Testis (tissue), 3 donors: ENCODE data around the gene PIP4K2A. TPM values are rescaled to one million over a fixed set of nuclear protein-coding genes. Genes with fewer than 3 reads are reported as not detected.

Source experiments
- DNase-seq: peaks from one replicate; pipeline ENCODE4 v3.0.0-alpha.2; 2019
- H3K27ac ChIP-seq, 2 donors: fragments of 200-600 bp; sonication (generic); one replicate each; pipeline ENCODE4 v1.5.1; 2019
- H3K27me3 ChIP-seq: fragments of 200-600 bp; sonication (generic); one replicate; pipeline ENCODE4 v1.5.1; 2019
- H3K36me3 ChIP-seq: fragments of 200-600 bp; sonication (generic); one replicate; pipeline ENCODE4 v1.5.1; 2017; ENCODE audit warnings: low read depth; ENCODE audit errors: missing control alignments
- H3K4me1 ChIP-seq: fragments of 200-600 bp; sonication (generic); one replicate; pipeline ENCODE4 v1.5.1; 2019
- H3K4me3 ChIP-seq, 2 donors: fragments of 200-600 bp; sonication (generic); one replicate each; pipeline ENCODE4 v1.5.1; 2017 to 2019
- H3K9me3 ChIP-seq: fragments of 200-600 bp; sonication (generic); one replicate; pipeline ENCODE4 v1.5.1; 2017
- POLR2A ChIP-seq: fragments of 450-650 bp; IDR thresholded peaks from one replicate; pipeline ENCODE4 v1.6.1; 2017; ENCODE audit warnings: antibody characterized with exemption, mild to moderate bottlenecking, moderate library complexity
- WGBS, 2 donors: methylation state at CpG; one replicate each; pipeline ENCODE4 v1.1.5; 2018; 5-methylcytosine and 5-hydroxymethylcytosine counted together
- intact Hi-C: fragments of 100-400 bp; cut with DNase I; formaldehyde crosslinking; loops from one replicate; pipeline ENCODE4 v1.15.1; 2023; ENCODE audit warnings: low total_unique reads
- polyA plus RNA-seq: library from polyadenylated mRNA; stranded (reverse); fragments of 350-450 nt; fragmentation: Illumina TruSeq; extraction: RNeasy Lipid Tissue Mini Kit (QIAGEN cat#74804); gene quantifications from one replicate; pipeline ENCODE4 v1.2.3, GENCODE V29; 2014; ENCODE audit warnings: low read depth, low replicate concordance; ENCODE audit not compliant: insufficient read depth
- total RNA-seq, 2 donors: library from RNA; depleted of rRNA; stranded (reverse); fragments of >200 nt; gene quantifications; one replicate each; pipeline ENCODE4 v1.2.3, GENCODE V29; 2016
- TF ChIP-seq, protein P1 (sequence below), 3 experiments: fragments of 450-650 bp in 2 of 3; fragments of 200-600 bp in 1 of 3; sonication (generic) in 1 of 3; IDR thresholded peaks; one replicate each; pipeline ENCODE4 v1.5.1; 2016 to 2019; ENCODE audit warnings: antibody characterized with exemption in 3 of 3, mild to moderate bottlenecking in 2 of 3, moderate library complexity in 1 of 3

Gene PIP4K2A
- total and polyA plus RNA-seq, 3 donors from 2014 or later = 12.6 to 26.0 (median 15.8) TPM

DNA sequence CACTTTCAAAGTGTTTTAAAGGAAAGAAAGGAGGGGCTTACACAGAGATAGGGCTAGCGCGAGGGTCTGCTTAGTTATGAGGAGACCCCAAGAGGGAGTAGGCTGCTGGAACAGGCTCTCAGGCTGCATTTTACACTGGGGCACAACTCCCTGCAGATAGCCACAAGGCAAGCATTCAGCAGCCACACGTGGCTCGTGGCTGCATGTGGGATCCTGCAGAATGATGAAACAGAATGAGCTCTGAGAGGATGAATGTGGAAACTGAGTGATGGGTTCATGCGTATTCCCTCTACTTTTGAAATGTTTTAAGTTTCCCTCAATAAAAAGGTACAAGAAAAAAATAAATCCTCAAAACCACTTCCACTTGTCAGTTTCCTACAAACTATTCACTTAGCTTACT is 37.0 kb downstream of the PIP4K2A start:
- no peak for DNase-seq
- no peaks in the 10 kb centered on the region for H3K4me1 ChIP-seq
- H3K27me3 ChIP-seq = no peaks in the 10 kb centered on the region
- H3K4me3 ChIP-seq = no peak overlapping the region
- intact Hi-C loops = no loop called here
- no peaks in the 10 kb centered on the region for H3K9me3 ChIP-seq
- H3K27ac ChIP-seq = no peak overlapping the region
- no peak for TF ChIP-seq POLR2A
- TF ChIP-seq, protein P1, sequence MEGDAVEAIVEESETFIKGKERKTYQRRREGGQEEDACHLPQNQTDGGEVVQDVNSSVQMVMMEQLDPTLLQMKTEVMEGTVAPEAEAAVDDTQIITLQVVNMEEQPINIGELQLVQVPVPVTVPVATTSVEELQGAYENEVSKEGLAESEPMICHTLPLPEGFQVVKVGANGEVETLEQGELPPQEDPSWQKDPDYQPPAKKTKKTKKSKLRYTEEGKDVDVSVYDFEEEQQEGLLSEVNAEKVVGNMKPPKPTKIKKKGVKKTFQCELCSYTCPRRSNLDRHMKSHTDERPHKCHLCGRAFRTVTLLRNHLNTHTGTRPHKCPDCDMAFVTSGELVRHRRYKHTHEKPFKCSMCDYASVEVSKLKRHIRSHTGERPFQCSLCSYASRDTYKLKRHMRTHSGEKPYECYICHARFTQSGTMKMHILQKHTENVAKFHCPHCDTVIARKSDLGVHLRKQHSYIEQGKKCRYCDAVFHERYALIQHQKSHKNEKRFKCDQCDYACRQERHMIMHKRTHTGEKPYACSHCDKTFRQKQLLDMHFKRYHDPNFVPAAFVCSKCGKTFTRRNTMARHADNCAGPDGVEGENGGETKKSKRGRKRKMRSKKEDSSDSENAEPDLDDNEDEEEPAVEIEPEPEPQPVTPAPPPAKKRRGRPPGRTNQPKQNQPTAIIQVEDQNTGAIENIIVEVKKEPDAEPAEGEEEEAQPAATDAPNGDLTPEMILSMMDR (IDR thresholded peaks at IDR 0.05) = no peak
- H3K36me3 ChIP-seq = no peaks in the 10 kb centered on the region
- WGBS, 2 donors = 96 to 98% methylated on average over 5 of the region's 5 CpGs

DNA sequence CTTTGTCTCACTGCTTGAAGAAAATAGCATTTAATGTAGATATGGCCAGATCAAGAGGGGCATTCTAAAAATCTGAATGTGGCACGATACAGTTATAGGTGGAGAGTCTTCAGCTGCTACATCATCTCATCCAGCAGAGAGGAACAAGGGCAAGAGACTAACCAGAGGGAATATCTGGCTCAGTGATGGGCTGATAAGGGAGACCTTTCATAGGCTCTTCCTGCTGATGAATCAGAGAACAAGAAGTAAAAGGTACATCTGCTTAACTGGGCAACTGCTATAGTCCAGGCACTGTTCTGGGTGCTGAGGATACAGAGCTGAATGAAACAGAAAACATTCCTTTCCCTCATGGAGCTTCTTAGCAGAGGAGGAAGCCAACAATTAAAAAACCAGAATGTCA is 37.9 kb downstream of the PIP4K2A start:
- intact Hi-C loops = no loop called here
- no peak overlapping the region for H3K27ac ChIP-seq
- no peaks in the 10 kb centered on the region for H3K4me1 ChIP-seq
- no peaks in the 10 kb centered on the region for H3K36me3 ChIP-seq
- no peaks in the 10 kb centered on the region for H3K27me3 ChIP-seq
- no peak overlapping the region for H3K4me3 ChIP-seq
- no peaks in the 10 kb centered on the region for H3K9me3 ChIP-seq
- DNase-seq = no peak
- 89 to 93% methylated on average over 1 of the region's 1 CpG for WGBS, 2 donors
- no peak for TF ChIP-seq POLR2A
- TF ChIP-seq, protein P1 (IDR thresholded peaks at IDR 0.05) = no peak

GRCh38 chr10:22674573-22674930 is 39.8 kb downstream of the PIP4K2A start:
- TF ChIP-seq, protein P1 (IDR thresholded peaks at IDR 0.05) = no peak
- no peak for TF ChIP-seq POLR2A
- no peaks in the 10 kb centered on the region for H3K36me3 ChIP-seq
- no peaks in the 10 kb centered on the region for H3K4me1 ChIP-seq
- H3K9me3 ChIP-seq = no peaks in the 10 kb centered on the region
- H3K27me3 ChIP-seq = no peaks in the 10 kb centered on the region
- no peak overlapping the region for H3K4me3 ChIP-seq
- intact Hi-C loops = no loop called here
- 77 to 92% methylated on average over 3 of the region's 3 CpGs for WGBS, 2 donors
- no peak overlapping the region for H3K27ac ChIP-seq
- no peak for DNase-seq

- H3K27me3 ChIP-seq = no peaks in the 10 kb centered on the region
- H3K4me1 ChIP-seq = no peaks in the 10 kb centered on the region
- no peaks in the 10 kb centered on the region for H3K9me3 ChIP-seq
- H3K27ac ChIP-seq = no peak overlapping the region
- H3K4me3 ChIP-seq = no peak overlapping the region
- DNase-seq = no peak
- no peaks in the 10 kb centered on the region for H3K36me3 ChIP-seq
- intact Hi-C loops = no loop called here
- WGBS, 2 donors = 87 to 90% methylated on average over 2 of the region's 2 CpGs
- TF ChIP-seq POLR2A = no peak
- TF ChIP-seq, protein P1 (IDR thresholded peaks at IDR 0.05) = no peak
Observed at GRCh38 chr10:22673785-22674572, 40.4 kb downstream of the PIP4K2A start.

DNA sequence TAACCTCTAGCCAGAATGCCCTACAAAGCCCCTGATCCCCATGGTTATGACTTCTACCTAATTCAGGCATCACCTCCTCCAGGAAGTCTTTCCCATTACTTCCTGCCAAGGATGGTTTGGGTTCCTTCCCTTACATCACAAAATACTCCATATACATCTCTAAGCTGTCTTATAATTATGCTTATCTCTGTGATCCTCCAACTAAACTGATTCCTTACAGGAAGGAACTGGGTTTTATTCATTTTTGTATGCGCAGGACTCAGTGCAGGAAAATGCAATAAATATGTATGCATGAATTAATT is 41.3 kb downstream of the PIP4K2A start:
- intact Hi-C loops = no loop called here
- no peak overlapping the region for H3K27ac ChIP-seq
- no peaks in the 10 kb centered on the region for H3K9me3 ChIP-seq
- H3K36me3 ChIP-seq = no peaks in the 10 kb centered on the region
- H3K4me3 ChIP-seq = no peak overlapping the region
- H3K27me3 ChIP-seq = no peaks in the 10 kb centered on the region
- DNase-seq = no peak
- 73 to 100% methylated on average over 1 of the region's 1 CpG for WGBS, 2 donors
- no peaks in the 10 kb centered on the region for H3K4me1 ChIP-seq
- no peak for TF ChIP-seq POLR2A
- TF ChIP-seq, protein P1 (IDR thresholded peaks at IDR 0.05) = no peak
